ENCODE results near the gene MBNL1. TPM values are rescaled to one million over a fixed set of nuclear protein-coding genes. Genes with fewer than 3 reads are reported as not detected.
A peak's percentile ranks its signal among the peaks of the same experiment; 100 is the strongest.

Gene MBNL1
- total RNA-seq, 4 donors from 2014 or later, result 258 to 478 (median 320) TPM

DNA sequence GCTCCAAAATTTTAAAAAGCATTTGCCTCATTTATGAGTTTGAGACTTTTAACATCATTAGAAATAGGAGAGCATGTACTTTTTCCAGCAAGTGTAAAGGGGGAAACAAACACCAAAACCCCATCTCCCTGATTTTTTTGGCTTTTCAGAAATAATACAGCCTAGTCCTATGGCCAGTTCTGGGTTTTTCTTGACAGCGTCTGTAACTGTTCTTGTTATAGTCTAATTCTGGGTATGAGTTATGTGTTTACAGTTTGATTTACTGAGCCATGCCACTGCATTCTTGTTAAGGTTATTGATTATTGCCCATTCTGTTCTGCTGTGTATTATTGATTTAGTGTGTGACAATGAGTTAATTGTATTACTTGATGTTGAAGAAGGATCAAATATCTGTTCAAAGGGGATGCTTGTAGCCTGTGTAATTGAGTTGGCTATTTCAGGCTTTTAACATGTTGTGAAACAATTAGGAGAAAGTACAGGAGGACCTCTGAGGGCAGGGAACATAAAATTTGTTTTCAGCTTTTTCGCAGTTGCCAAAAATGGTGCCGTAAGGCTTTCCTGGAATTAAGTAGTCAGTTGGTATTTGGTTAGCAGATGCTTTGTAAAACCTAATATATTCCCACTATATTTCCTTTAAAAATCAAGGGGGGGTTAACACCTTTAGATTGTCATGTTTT is 46.1 kb downstream of the MBNL1 start:
- no peak for DNase-seq (ENCODE audit: low spot score in 2 of 2)
- H3K27me3 ChIP-seq, result no peaks in the 10 kb centered on the region
- peak overlapping the region; percentile 76 for H3K27ac ChIP-seq
- WGBS, result 73% methylated on average over 3 of the region's 3 CpGs
- H3K9me3 ChIP-seq, result no peaks in the 10 kb centered on the region
- H3K4me3 ChIP-seq, result no peak overlapping the region
- peaks cover 56% of the 10 kb centered on the region for H3K4me1 ChIP-seq
- H3K36me3 ChIP-seq, result no peaks in the 10 kb centered on the region
- TF ChIP-seq POLR2AphosphoS5 (IDR thresholded peaks at IDR 0.05), result peak in 1 of 3 donors; percentile 21
- no peak for TF ChIP-seq POLR2A (IDR thresholded peaks at IDR 0.05)

DNA sequence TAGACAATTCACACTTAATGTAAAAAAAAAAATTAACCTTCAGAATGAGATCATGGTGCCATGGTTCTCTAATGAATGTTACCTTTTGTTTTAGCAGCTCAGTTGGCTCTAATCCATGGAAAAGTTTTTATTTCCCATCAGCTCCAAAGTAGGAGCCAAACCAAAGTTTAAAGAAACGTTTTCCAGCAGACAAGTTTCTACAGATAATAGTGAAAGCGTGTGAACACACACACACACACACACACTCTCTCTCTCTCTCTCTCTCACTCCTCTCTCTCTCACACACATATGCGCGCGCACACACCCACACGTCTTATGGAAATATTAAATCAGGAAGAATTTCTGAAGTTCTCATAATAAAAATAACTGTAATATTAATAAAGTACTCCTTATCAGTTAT is 46.9 kb downstream of the MBNL1 start:
- H3K27ac ChIP-seq, result peak overlapping the region; percentile 76
- H3K4me3 ChIP-seq, result no peak overlapping the region
- H3K4me1 ChIP-seq, result peaks cover 56% of the 10 kb centered on the region
- DNase-seq (ENCODE audit: low spot score in 2 of 2), result no peak
- TF ChIP-seq, protein P1, sequence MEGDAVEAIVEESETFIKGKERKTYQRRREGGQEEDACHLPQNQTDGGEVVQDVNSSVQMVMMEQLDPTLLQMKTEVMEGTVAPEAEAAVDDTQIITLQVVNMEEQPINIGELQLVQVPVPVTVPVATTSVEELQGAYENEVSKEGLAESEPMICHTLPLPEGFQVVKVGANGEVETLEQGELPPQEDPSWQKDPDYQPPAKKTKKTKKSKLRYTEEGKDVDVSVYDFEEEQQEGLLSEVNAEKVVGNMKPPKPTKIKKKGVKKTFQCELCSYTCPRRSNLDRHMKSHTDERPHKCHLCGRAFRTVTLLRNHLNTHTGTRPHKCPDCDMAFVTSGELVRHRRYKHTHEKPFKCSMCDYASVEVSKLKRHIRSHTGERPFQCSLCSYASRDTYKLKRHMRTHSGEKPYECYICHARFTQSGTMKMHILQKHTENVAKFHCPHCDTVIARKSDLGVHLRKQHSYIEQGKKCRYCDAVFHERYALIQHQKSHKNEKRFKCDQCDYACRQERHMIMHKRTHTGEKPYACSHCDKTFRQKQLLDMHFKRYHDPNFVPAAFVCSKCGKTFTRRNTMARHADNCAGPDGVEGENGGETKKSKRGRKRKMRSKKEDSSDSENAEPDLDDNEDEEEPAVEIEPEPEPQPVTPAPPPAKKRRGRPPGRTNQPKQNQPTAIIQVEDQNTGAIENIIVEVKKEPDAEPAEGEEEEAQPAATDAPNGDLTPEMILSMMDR (IDR thresholded peaks at IDR 0.05), result no peak
- no peak for TF ChIP-seq EP300 (IDR thresholded peaks at IDR 0.05)
- TF ChIP-seq POLR2A (IDR thresholded peaks at IDR 0.05), result no peak
- no peak for TF ChIP-seq POLR2AphosphoS5 (IDR thresholded peaks at IDR 0.05)
- H3K27me3 ChIP-seq, result no peaks in the 10 kb centered on the region
- 31% methylated on average over 6 of the region's 6 CpGs for WGBS
- H3K36me3 ChIP-seq, result no peaks in the 10 kb centered on the region
- H3K9me3 ChIP-seq, result no peaks in the 10 kb centered on the region

DNA sequence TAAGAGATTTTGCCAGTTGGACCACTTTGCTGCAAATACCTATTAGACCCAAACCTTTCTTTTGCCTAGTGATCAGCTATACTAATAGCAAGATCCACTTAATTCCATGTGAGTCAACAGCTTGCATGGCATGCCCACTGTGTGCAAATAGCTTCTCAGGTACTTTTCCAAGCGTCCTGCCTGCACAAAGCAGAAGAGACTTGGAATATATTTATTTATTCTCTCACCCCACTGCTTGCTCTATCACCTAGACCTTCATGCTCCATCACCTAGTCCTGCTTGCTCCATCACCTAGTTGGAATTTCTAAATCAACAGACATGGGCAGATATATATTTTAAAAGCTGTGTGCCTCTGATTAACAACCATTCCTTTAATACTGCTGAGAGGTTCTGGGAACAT is 47.6 kb downstream of the MBNL1 start:
- H3K9me3 ChIP-seq, result no peaks in the 10 kb centered on the region
- peak overlapping the region; percentile 76 for H3K27ac ChIP-seq
- DNase-seq (ENCODE audit: low spot score in 2 of 2), result no peak
- no peaks in the 10 kb centered on the region for H3K36me3 ChIP-seq
- no peaks in the 10 kb centered on the region for H3K27me3 ChIP-seq
- peaks cover 63% of the 10 kb centered on the region for H3K4me1 ChIP-seq
- 60% methylated on average over 1 of the region's 1 CpG for WGBS
- H3K4me3 ChIP-seq, result no peak overlapping the region
- TF ChIP-seq, protein P1 (IDR thresholded peaks at IDR 0.05), result no peak
- TF ChIP-seq EP300 (IDR thresholded peaks at IDR 0.05), result no peak
- no peak for TF ChIP-seq POLR2AphosphoS5 (IDR thresholded peaks at IDR 0.05)
- TF ChIP-seq POLR2A (IDR thresholded peaks at IDR 0.05), result no peak

DNA sequence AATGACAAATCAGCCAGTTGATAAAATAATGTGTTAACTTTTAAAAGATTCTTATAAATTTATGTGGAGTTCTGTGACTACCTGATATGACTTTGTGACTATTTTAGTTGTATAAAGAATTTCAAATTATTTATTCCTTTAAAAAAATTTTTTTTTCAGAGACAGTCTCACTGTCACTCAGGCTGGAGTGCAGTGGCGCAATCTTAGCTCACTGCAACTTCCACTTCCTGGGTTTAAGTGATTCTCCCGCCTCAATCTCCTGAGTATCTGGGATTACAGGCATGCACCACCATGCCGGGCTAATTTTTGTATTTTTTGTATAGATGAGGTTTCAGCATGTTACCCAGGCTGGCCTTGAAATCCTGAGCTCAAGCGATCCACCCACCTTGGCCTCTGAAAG is 48.5 kb downstream of the MBNL1 start:
- WGBS, result 91% methylated on average over 4 of the region's 4 CpGs
- peaks cover 72% of the 10 kb centered on the region for H3K4me1 ChIP-seq
- no peaks in the 10 kb centered on the region for H3K27me3 ChIP-seq
- DNase-seq (ENCODE audit: low spot score in 2 of 2), result no peak
- TF ChIP-seq POLR2AphosphoS5 (IDR thresholded peaks at IDR 0.05) (no peak), POLR2A (IDR thresholded peaks at IDR 0.05) (no peak), EP300 (IDR thresholded peaks at IDR 0.05) (no peak)
- TF ChIP-seq, protein P1 (IDR thresholded peaks at IDR 0.05), result no peak
- H3K4me3 ChIP-seq, result no peak overlapping the region
- H3K36me3 ChIP-seq, result no peaks in the 10 kb centered on the region
- no peak overlapping the region for H3K27ac ChIP-seq
- H3K9me3 ChIP-seq, result no peaks in the 10 kb centered on the region

DNA sequence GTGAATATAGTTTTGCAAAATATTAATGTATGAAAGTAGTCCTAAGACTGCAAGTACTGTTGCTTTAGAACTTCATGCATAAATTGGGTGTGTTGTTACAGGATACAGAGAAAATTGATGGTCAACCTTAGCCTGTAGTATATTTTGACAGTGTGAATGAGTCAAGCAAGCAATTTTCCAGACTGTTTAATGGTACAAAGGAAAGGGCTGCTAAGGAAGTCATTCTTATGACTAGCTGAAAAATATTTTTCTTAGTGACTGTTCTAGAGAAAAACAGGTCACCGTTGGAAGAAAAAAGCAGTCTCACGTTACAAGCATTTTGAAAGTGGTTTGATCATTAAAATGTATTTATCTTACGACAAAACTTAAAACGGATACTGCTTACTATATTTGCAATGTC is 49.2 kb downstream of the MBNL1 start:
- no peak for TF ChIP-seq EP300 (IDR thresholded peaks at IDR 0.05)
- TF ChIP-seq, protein P1 (IDR thresholded peaks at IDR 0.05), result no peak
- DNase-seq (ENCODE audit: low spot score in 2 of 2), result no peak
- Histone ChIP-seq H3K9me3 (no peaks in the 10 kb centered on the region), H3K27ac (no peak overlapping the region), H3K27me3 (no peaks in the 10 kb centered on the region), H3K4me3 (no peak overlapping the region), H3K36me3 (no peaks in the 10 kb centered on the region), H3K4me1 (peaks cover 80% of the 10 kb centered on the region)
- 69% methylated on average over 4 of the region's 4 CpGs for WGBS

DNA sequence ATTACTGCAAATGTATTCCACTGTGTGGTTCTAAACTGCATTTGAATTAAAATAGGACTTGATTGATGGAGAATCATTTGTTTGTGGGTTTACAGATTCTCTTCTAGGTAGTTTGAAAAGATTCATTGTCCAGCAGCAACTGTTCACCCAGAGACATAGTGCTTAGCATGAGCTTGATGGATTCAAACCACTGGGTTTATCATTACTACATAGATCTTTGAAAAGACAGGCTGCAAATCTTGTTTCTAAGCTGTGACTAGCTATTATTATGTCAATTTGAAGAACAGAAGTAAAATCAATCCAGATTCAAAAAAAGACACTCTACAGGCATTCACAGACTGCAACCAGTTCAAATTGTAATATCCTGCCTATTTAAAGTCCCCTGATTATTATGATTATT is 49.8 kb downstream of the MBNL1 start:
- Histone ChIP-seq H3K36me3 (no peaks in the 10 kb centered on the region), H3K4me1 (peaks cover 85% of the 10 kb centered on the region), H3K27ac (peak overlapping the region; percentile 27), H3K9me3 (no peaks in the 10 kb centered on the region), H3K4me3 (no peak overlapping the region), H3K27me3 (no peaks in the 10 kb centered on the region)
- DNase-seq (ENCODE audit: low spot score in 2 of 2), result no peak
- no peak for TF ChIP-seq POLR2A (IDR thresholded peaks at IDR 0.05)
- TF ChIP-seq EP300 (IDR thresholded peaks at IDR 0.05), result no peak
- no peak for TF ChIP-seq POLR2AphosphoS5 (IDR thresholded peaks at IDR 0.05)
- TF ChIP-seq, protein P1 (IDR thresholded peaks at IDR 0.05), result no peak
